ENCODE data around the gene SCG2. TPM values are rescaled to one million over a fixed set of nuclear protein-coding genes. Genes with fewer than 3 reads are reported as not detected.

Gene SCG2
- total and polyA plus RNA-seq, 2 donors: 0.28 to 0.71 TPM

Other genes starting within 250 kb of the SCG2 start
- gene AP1S3, start 235.2 kb upstream of the SCG2 start, total RNA-seq: 2.5 TPM
- gene AP1S3, start 235.2 kb upstream of the SCG2 start, polyA plus RNA-seq: 1.6 TPM

All from thymus (tissue), 2 donors.